ENCODE measurements around the gene DSN1.

GRCh38 chr20:36818861-36819260 lies 45.3 kb upstream of the DSN1 start:
- no peak for TF ChIP-seq CTCF (IDR thresholded peaks at IDR 0.05; ENCODE audit: control extremely low read depth in 1 of 3, insufficient read depth in 1 of 3, low read depth in 1 of 3, low read length in 3 of 3)
- TF ChIP-seq POLR2A (IDR thresholded peaks at IDR 0.05; ENCODE audit: control extremely low read depth in 1 of 2, low read depth in 2 of 2, low read length in 2 of 2) = no peak
- no peak for TF ChIP-seq TCF12 (IDR thresholded peaks at IDR 0.05; ENCODE audit: low read depth, low read length)
- no peak for TF ChIP-seq EP300 (IDR thresholded peaks at IDR 0.05; ENCODE audit: borderline replicate concordance in 1 of 2, low read depth in 2 of 2, low read length in 2 of 2)
- no peak for TF ChIP-seq ATF3 (IDR thresholded peaks at IDR 0.05; ENCODE audit: insufficient read depth, low read depth, low read length)

Data from H1 (cell line).